K562 (cell line): Measurements from ENCODE around the gene TXNRD2. TPM values are rescaled to one million over a fixed set of nuclear protein-coding genes. Genes with fewer than 3 reads are reported as not detected.

Source experiments
- ATF6 ChIP-seq: sonication (generic); formaldehyde crosslinking; IDR thresholded peaks from 2 replicates; pipeline ENCODE4 v1.4.0; 2020; ENCODE audit warnings: mild to moderate bottlenecking, missing genetic modification reagents
- FOS ChIP-seq: IDR thresholded peaks from 3 replicates; pipeline ENCODE4 v1.6.1; 2011; ENCODE audit not compliant: insufficient read length; ENCODE audit errors: extremely low read depth
- POLR3A ChIP-seq: IDR thresholded peaks from 2 replicates; pipeline ENCODE4 v1.6.1; 2011; ENCODE audit warnings: borderline replicate concordance, mild to moderate bottlenecking, moderate library complexity; ENCODE audit not compliant: insufficient read length, insufficient read depth; ENCODE audit errors: extremely low read depth
- PYGO2 ChIP-seq: fragments of 450-650 bp; IDR thresholded peaks from 2 replicates; pipeline ENCODE4 v1.6.1; 2016; ENCODE audit warnings: mild to moderate bottlenecking, missing genetic modification characterization, moderate library complexity, missing compliant biosample characterization
- SAFB ChIP-seq: fragments of 200-400 bp; formaldehyde crosslinking; IDR thresholded peaks from 2 replicates; pipeline ENCODE4 v1.6.1; 2017; ENCODE audit warnings: low read depth, low read length, borderline replicate concordance
- SFPQ ChIP-seq: fragments of 200-400 bp; formaldehyde crosslinking; IDR thresholded peaks from 2 replicates; pipeline ENCODE4 v1.6.1; 2017; ENCODE audit warnings: mild to moderate bottlenecking, low read depth, low read length, moderate library complexity
- SRF ChIP-seq, 2 experiments: fragments of 250-450, 450-650 bp in 1 of 2; sonication (Bioruptor Pico) in 1 of 2; sonication (generic) in 1 of 2; formaldehyde crosslinking; IDR thresholded peaks; 2 replicates each; pipeline versions ENCODE4 v1.5.0 to v1.5.1; 2020 to 2022; ENCODE audit warnings: mild to moderate bottlenecking in 1 of 2, missing genetic modification reagents in 1 of 2
- THRA ChIP-seq: fragments of 450-650 bp; IDR thresholded peaks from 2 replicates; pipeline ENCODE4 v1.6.1; 2017; ENCODE audit warnings: mild to moderate bottlenecking, moderate library complexity
- TOE1 ChIP-seq, 2 experiments: fragments of 450-650 bp in 1 of 2; sonication (generic) in 1 of 2; formaldehyde crosslinking in 1 of 2; IDR thresholded peaks; 2 replicates each; pipeline versions ENCODE4 v1.7.1 to v1.8.0; 2016 to 2022; ENCODE audit warnings: borderline replicate concordance in 2 of 2, mild to moderate bottlenecking in 2 of 2, antibody characterized with exemption in 1 of 2, inconsistent platforms in 1 of 2, low read depth in 1 of 2, missing genetic modification reagents in 1 of 2, moderate library complexity in 1 of 2
- XRCC4 ChIP-seq: IDR thresholded peaks from one replicate; pipeline ENCODE4 v1.6.1; 2011; ENCODE audit not compliant: insufficient read depth, insufficient read length; ENCODE audit errors: extremely low read depth
- XRCC5 ChIP-seq: fragments of 200-400 bp; formaldehyde crosslinking; IDR thresholded peaks from 2 replicates; pipeline ENCODE4 v1.6.1; 2017; ENCODE audit warnings: low read depth, mild to moderate bottlenecking, low read length
- ZNF41 ChIP-seq: fragments of 250-450 bp; sonication (Bioruptor Pico); conservative IDR thresholded peaks from 2 replicates; pipeline ENCODE4 v1.4.0; 2020; ENCODE audit warnings: mild to moderate bottlenecking
- ZNF444 ChIP-seq: fragments of 250-450 bp; sonication (Bioruptor Pico); IDR thresholded peaks from 2 replicates; pipeline ENCODE4 v1.4.0; 2020; ENCODE audit warnings: mild to moderate bottlenecking, moderate library complexity
- ZNF699 ChIP-seq: fragments of 250-450 bp; sonication (Bioruptor Pico); IDR thresholded peaks from 2 replicates; pipeline ENCODE4 v1.8.0; 2021; ENCODE audit warnings: mild to moderate bottlenecking, moderate library complexity; ENCODE audit not compliant: insufficient replicate concordance
- ZNF75A ChIP-seq: fragments of 450-650 bp; formaldehyde crosslinking; IDR thresholded peaks from 2 replicates; pipeline ENCODE4 v1.4.0; 2020; ENCODE audit warnings: mild to moderate bottlenecking
- ZNF76 ChIP-seq: fragments of 250-450 bp; sonication (Bioruptor Pico); IDR thresholded peaks from 2 replicates; pipeline ENCODE4 v1.4.0; 2020; ENCODE audit warnings: mild to moderate bottlenecking, moderate library complexity, borderline replicate concordance
- polyA plus RNA-seq, 8 experiments: library from polyadenylated mRNA; depleted of rRNA in 4 of 8; stranded (reverse) in 5 of 8; unstranded in 3 of 8; fragments of >200 nt; fragmentation: Nextera tagmentation in 2 of 8; fragmentation: Illumina TruSeq in 1 of 8; extraction: Ambion mirVana in 2 of 8; extraction: Trizol in 1 of 8; gene quantifications; 2 replicates each; pipeline versions ENCODE4 v1.2.1 to v1.2.3, GENCODE V29; 2011 to 2014; ENCODE audit warnings: inconsistent platforms in 1 of 8, missing spikeins in 1 of 8
- total RNA-seq, 7 experiments: library from RNA; depleted of rRNA in 6 of 7; stranded (reverse); fragments of >200 nt in 6 of 7; fragmentation: Illumina TruSeq in 2 of 7; extraction: Trizol in 2 of 7; gene quantifications; 2 replicates each; pipeline versions ENCODE4 v1.2.1 to v1.2.3, GENCODE V29; 2011 to 2021; ENCODE audit warnings: low replicate concordance in 1 of 7
- TF ChIP-seq, protein P1 (sequence below): sonication (generic); formaldehyde crosslinking; IDR thresholded peaks from 2 replicates; pipeline ENCODE4 v1.5.0; 2020; ENCODE audit warnings: missing genetic modification reagents
- TF ChIP-seq, protein P2 (sequence below): fragments of 250-450 bp; sonication (Bioruptor Pico); IDR thresholded peaks from 2 replicates; pipeline ENCODE4 v1.5.0; 2020; ENCODE audit warnings: mild to moderate bottlenecking

The TXNRD2 gene
- total and polyA plus RNA-seq, 9 of the 15 experiments (the other 6 are each of a cell fraction or from before 2014, with no cell fraction given): 3.3 to 80.2 (median 49.4) TPM

DNA sequence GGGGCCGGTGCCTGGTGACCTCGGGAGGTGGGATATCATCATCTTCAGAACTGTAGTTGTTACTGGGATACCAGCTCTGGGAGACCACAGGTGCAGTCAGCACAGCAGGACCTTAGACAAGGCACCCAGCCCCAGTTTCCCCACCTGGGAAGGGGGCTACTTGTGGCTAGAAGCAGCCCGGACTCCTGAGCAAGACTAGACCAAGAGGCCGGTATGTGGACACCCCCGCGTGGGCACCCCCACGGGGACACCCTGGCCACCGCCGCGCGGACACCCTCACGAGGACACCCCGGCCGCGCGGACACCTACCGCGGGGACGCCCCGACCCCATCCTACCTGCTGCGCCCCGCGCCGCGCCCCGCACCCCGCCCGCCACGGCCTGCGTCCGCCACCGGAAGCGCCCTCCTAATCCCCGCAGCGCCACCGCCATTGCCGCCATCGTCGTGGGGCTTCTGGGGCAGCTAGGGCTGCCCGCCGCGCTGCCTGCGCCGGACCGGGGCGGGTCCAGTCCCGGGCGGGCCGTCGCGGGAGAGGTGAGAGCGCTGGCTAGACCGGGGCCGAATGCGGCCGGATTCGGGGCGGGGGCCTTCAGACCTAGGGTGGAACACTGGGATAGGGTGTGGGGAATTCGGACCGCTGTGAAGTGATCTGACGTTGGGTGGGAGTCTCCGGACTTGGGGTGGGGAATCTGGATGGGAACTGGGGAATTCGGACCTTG is at the start of gene TXNRD2, which contains the start of gene COMT (continued):
- TF ChIP-seq XRCC5 (peak; percentile 79; the same call in 1 of the 2 replicates), XRCC4 (no peak), SFPQ (no peak), ZNF75A (0 out of 2 replicates have a peak, but pooled peaks have one; percentile 34), THRA (no peak), POLR3A (no peak), ZNF444 (CRISPR knock-in tag) (0 out of 2 replicates have a peak, but pooled peaks have one; percentile 6), TOE1 (IDR thresholded peaks at IDR 0.05; ENCODE audit: borderline replicate concordance) (no peak), TOE1 (CRISPR knock-in tag; IDR thresholded peaks at IDR 0.05; ENCODE audit: borderline replicate concordance, low read depth) (no peak), PYGO2 (tag) (no peak), SAFB (peak; percentile 95), ATF6 (CRISPR knock-in tag) (no peak), SRF (CRISPR knock-in tag; IDR thresholded peaks at IDR 0.05) (peak in 1 of 2 experiments; percentile 93; a peak in 3 of 4 replicates), ZNF76 (CRISPR knock-in tag) (peak; percentile 79), FOS (no peak), ZNF699 (CRISPR knock-in tag) (no peak), ZNF41 (CRISPR knock-in tag) (peak; percentile 61; the same call in 1 of the 2 replicates)
- TF ChIP-seq, protein P1, sequence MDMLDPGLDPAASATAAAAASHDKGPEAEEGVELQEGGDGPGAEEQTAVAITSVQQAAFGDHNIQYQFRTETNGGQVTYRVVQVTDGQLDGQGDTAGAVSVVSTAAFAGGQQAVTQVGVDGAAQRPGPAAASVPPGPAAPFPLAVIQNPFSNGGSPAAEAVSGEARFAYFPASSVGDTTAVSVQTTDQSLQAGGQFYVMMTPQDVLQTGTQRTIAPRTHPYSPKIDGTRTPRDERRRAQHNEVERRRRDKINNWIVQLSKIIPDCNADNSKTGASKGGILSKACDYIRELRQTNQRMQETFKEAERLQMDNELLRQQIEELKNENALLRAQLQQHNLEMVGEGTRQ (CRISPR knock-in tag): no peak
- TF ChIP-seq, protein P2, sequence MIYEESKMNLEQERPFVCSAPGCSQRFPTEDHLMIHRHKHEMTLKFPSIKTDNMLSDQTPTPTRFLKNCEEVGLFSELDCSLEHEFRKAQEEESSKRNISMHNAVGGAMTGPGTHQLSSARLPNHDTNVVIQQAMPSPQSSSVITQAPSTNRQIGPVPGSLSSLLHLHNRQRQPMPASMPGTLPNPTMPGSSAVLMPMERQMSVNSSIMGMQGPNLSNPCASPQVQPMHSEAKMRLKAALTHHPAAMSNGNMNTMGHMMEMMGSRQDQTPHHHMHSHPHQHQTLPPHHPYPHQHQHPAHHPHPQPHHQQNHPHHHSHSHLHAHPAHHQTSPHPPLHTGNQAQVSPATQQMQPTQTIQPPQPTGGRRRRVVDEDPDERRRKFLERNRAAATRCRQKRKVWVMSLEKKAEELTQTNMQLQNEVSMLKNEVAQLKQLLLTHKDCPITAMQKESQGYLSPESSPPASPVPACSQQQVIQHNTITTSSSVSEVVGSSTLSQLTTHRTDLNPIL (CRISPR knock-in tag): peak; percentile 88
